Measurements from ENCODE around the gene IGLL5.

GRCh38 chr22:22944268-22944985, 56.8 kb downstream of the IGLL5 start:
- TF ChIP-seq POLR2A (IDR thresholded peaks at IDR 0.05) (no peak), CTCF (IDR thresholded peaks at IDR 0.05) (no peak)

Data from ovary (tissue), 3 donors.